Progenitor cell of endocrine pancreas (in vitro differentiated cells): ENCODE measurements around the gene TSHZ3. TPM values are rescaled to one million over a fixed set of nuclear protein-coding genes. Genes with fewer than 3 reads are reported as not detected.
A peak's percentile ranks its signal among the peaks of the same experiment; 100 is the strongest.

ENCODE experiments used
- DNase-seq: peaks from one replicate; pipeline ENCODE4 v3.0.0; 2021; ENCODE audit warnings: low spot score; ENCODE audit not compliant: unreplicated experiment
- H3K27ac Mint-ChIP-seq: 2 replicates; pipeline ENCODE4 v1.8.0; 2021; ENCODE audit warnings: mild to moderate bottlenecking, moderate library complexity, mixed read lengths
- H3K27me3 Mint-ChIP-seq: 2 replicates; pipeline ENCODE4 v1.8.0; 2021; ENCODE audit warnings: mixed read lengths
- H3K36me3 Mint-ChIP-seq: 2 replicates; pipeline ENCODE4 v1.8.0; 2022; ENCODE audit warnings: mixed read lengths; ENCODE audit not compliant: insufficient read depth
- H3K4me1 Mint-ChIP-seq: 2 replicates; pipeline ENCODE4 v1.8.0; 2021; ENCODE audit warnings: low read depth, mixed read lengths
- H3K4me3 Mint-ChIP-seq: 2 replicates; pipeline ENCODE4 v1.8.0; 2021; ENCODE audit warnings: low read depth, mild to moderate bottlenecking, moderate library complexity, mixed read lengths
- H3K9me3 Mint-ChIP-seq: 2 replicates; pipeline ENCODE4 v1.8.0; 2021; ENCODE audit warnings: low read depth, mixed read lengths
- CTCF ChIP-seq: fragments of 200-600 bp; sonication (generic); IDR thresholded peaks from one replicate; pipeline ENCODE4 v1.5.0; 2021; ENCODE audit warnings: antibody characterized with exemption, mild to moderate bottlenecking; ENCODE audit not compliant: unreplicated experiment
- total RNA-seq: library from RNA; stranded (reverse); gene quantifications from 2 replicates; pipeline ENCODE4 v1.2.1, GENCODE V29; 2021

Gene TSHZ3
- total RNA-seq, 1 donor from 2014 or later, result 15.5 TPM

- H3K4me3 Mint-ChIP-seq, result no peak overlapping the region
- H3K27ac Mint-ChIP-seq, result no peak overlapping the region
- H3K4me1 Mint-ChIP-seq, result no peaks in the 10 kb centered on the region
- no peaks in the 10 kb centered on the region for H3K36me3 Mint-ChIP-seq
- H3K9me3 Mint-ChIP-seq, result no peaks in the 10 kb centered on the region
- no peak for TF ChIP-seq CTCF
- DNase-seq, result peak; percentile 0
- peaks cover 30% of the 10 kb centered on the region for H3K27me3 Mint-ChIP-seq
These were observed 88.1 kb downstream of the TSHZ3 start for GRCh38 chr19:31261019-31261602.

- Mint-ChIP-seq H3K4me1 (no peaks in the 10 kb centered on the region), H3K27me3 (peaks cover 30% of the 10 kb centered on the region), H3K4me3 (no peak overlapping the region), H3K9me3 (no peaks in the 10 kb centered on the region), H3K36me3 (no peaks in the 10 kb centered on the region), H3K27ac (no peak overlapping the region)
- TF ChIP-seq CTCF, result no peak
- peak; percentile 3 for DNase-seq
These were observed 88.9 kb downstream of the TSHZ3 start for GRCh38 chr19:31260171-31260933.

DNA sequence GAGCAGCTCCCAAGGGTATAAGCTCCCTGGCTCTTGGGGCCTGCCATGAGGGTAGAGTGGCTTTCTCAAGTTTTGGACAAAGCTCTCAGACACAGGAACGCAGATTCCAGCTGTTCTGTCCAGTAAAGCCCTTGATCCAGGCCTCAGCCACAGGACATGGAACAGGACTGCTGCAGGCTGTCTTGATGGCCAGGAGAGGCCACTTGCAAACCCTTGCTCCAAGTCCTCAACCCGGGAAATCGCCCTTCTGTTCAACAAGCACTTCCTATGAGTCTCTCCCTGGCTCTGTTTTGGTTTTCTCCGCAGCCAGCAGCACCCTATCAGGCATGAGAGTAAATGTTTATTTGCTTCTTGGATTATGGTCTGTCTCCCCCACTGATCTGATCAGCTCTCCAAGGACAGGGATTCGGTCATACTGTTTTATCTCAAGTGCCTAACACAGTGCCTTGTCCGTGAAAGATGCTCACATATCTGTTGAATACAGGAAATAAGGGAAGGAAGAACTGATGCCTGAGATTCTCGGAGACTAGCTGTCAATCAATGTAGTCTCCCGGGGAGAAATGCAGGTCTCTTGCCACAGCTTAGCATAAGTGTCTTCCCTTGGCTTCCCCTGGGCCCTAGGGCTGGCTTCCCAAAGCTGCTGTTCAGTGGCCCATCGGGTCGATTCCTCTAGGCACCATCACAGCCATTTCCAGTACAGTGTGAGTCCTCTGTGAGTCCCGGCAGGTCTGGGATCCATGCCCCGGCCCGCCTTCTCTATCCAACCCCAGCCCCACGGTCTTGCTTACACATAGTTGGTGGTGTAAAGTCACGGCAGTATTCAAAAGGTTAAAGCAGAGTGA lies 90.8 kb downstream of the TSHZ3 start:
- no peak overlapping the region for H3K27ac Mint-ChIP-seq
- TF ChIP-seq CTCF, result no peak

GRCh38 chr19:31257426-31258130 lies 91.7 kb downstream of the TSHZ3 start:
- H3K27ac Mint-ChIP-seq, result no peak overlapping the region
- H3K27me3 Mint-ChIP-seq, result peaks cover 25% of the 10 kb centered on the region
- DNase-seq, result no peak
- no peaks in the 10 kb centered on the region for H3K36me3 Mint-ChIP-seq
- no peak overlapping the region for H3K4me3 Mint-ChIP-seq
- peaks cover 5% of the 10 kb centered on the region for H3K4me1 Mint-ChIP-seq
- no peaks in the 10 kb centered on the region for H3K9me3 Mint-ChIP-seq
- TF ChIP-seq CTCF, result no peak

More for the DNA sequence above, 90.8 kb downstream of the TSHZ3 start:
- Mint-ChIP-seq H3K27me3 (peaks cover 27% of the 10 kb centered on the region), H3K4me1 (peaks cover 3% of the 10 kb centered on the region), H3K9me3 (no peaks in the 10 kb centered on the region), H3K4me3 (no peak overlapping the region), H3K36me3 (no peaks in the 10 kb centered on the region)
- no peak for DNase-seq

DNA sequence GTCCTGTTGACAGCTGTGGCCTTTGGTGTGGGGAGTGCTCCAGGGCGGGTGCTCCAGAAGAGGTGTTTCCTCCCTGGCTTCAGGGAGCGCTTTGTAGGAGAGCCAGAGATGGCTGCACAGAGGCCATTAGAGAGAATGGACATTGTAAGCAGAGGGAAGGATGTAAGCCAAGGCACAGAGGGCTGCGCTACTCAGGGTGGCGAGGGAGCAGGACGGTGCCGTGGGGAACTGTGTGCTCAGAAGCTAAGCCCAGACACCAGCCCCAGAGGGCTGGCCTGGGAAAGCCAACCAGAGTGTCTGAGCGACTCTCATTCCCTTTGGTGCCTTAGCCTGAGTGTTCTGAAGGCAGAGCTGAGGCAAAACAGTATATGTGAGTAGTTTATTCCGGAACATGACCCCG lies 92.2 kb downstream of the TSHZ3 start:
- H3K36me3 Mint-ChIP-seq, result no peaks in the 10 kb centered on the region
- H3K9me3 Mint-ChIP-seq, result no peaks in the 10 kb centered on the region
- no peak overlapping the region for H3K4me3 Mint-ChIP-seq
- DNase-seq, result no peak
- peak overlapping the region; percentile 56 for H3K27ac Mint-ChIP-seq
- H3K27me3 Mint-ChIP-seq, result peaks cover 28% of the 10 kb centered on the region
- peaks cover 5% of the 10 kb centered on the region for H3K4me1 Mint-ChIP-seq
- no peak for TF ChIP-seq CTCF
